ENCODE measurements around the gene C12orf57. TPM values are rescaled to one million over a fixed set of nuclear protein-coding genes. Genes with fewer than 3 reads are reported as not detected.
A peak's percentile ranks its signal among the peaks of the same experiment; 100 is the strongest.

Gene C12orf57
- total RNA-seq, 1 donor from 2014 or later, result 162 TPM

- intact Hi-C loops (cut with DNase I), result loop anchor here (10.0 kb wide), 1 partner anchor 293 kb away; the partner anchor contains the start of gene ZNF384
- DNase-seq (ENCODE audit: low spot score), result no peak
Measured at GRCh38 chr12:6978188-6978587, 34.4 kb downstream of the C12orf57 start.

- intact Hi-C loops (cut with DNase I), result loop anchor here (10.0 kb wide), 1 partner anchor 294 kb away; the partner anchor contains the start of gene ZNF384
- no peak for DNase-seq (ENCODE audit: low spot score)
Measured at GRCh38 chr12:6978611-6979011, 34.8 kb downstream of the C12orf57 start.

- DNase-seq (ENCODE audit: low spot score), result no peak
- intact Hi-C loops (cut with DNase I), result loop anchor here (10.0 kb wide), 1 partner anchor 294 kb away; the partner anchor contains the start of gene ZNF384
Measured at GRCh38 chr12:6979021-6979420, 35.2 kb downstream of the C12orf57 start.

- no peak for DNase-seq (ENCODE audit: low spot score)
- intact Hi-C loops (cut with DNase I), result loop anchor here (10.0 kb wide), 1 partner anchor 295 kb away; the partner anchor contains the start of gene ZNF384
Measured at GRCh38 chr12:6979453-6979852, 35.6 kb downstream of the C12orf57 start.

GRCh38 chr12:6980075-6980474 lies 36.3 kb downstream of the C12orf57 start:
- intact Hi-C loops (cut with DNase I), result no loop called here
- DNase-seq (ENCODE audit: low spot score), result no peak

GRCh38 chr12:6980740-6981139 lies 36.9 kb downstream of the C12orf57 start:
- DNase-seq (ENCODE audit: low spot score), result no peak
- intact Hi-C loops (cut with DNase I), result no loop called here

GRCh38 chr12:6981152-6982052 lies 37.6 kb downstream of the C12orf57 start:
- intact Hi-C loops (cut with DNase I), result no loop called here
- DNase-seq (ENCODE audit: low spot score), result no peak

- intact Hi-C loops (cut with DNase I), result no loop called here
- DNase-seq (ENCODE audit: low spot score), result no peak
Measured at GRCh38 chr12:6982532-6982931, 38.7 kb downstream of the C12orf57 start.

- intact Hi-C loops (cut with DNase I), result no loop called here
Measured at GRCh38 chr12:6987956-6988553, 44.2 kb downstream of the C12orf57 start.

More at GRCh38 chr12:6987956-6988553, 44.2 kb downstream of the C12orf57 start:
- no peak for DNase-seq (ENCODE audit: low spot score)

Small RNAs within 50 kb of the gene (microRNA-seq; reads per million reads assigned to microRNA genes)
- gene MIR141 (4.9 reads per million, percentile 5 among the genes with 10 or more reads in this experiment), gene MIR200C (42.7 reads per million, percentile 47 among the genes with 10 or more reads in this experiment)

Other genes starting within 250 kb of the C12orf57 start
- 0.40 TPM for gene PIANP, start 243.2 kb upstream of the C12orf57 start, total RNA-seq
- 64.7 TPM for gene COPS7A, start 220.0 kb upstream of the C12orf57 start, total RNA-seq
- 135 TPM for gene MLF2, start 190.9 kb upstream of the C12orf57 start, total RNA-seq
- 234 TPM for gene PTMS, start 177.7 kb upstream of the C12orf57 start, total RNA-seq
- gene LAG3, start 171.5 kb upstream of the C12orf57 start, total RNA-seq, result 0.57 TPM
- gene CD4, start 154.5 kb upstream of the C12orf57 start, total RNA-seq, result 3.8 TPM
- 5.7 TPM for gene GPR162, start 122.2 kb upstream of the C12orf57 start, total RNA-seq
- 25.7 TPM for gene P3H3, start 115.6 kb upstream of the C12orf57 start, total RNA-seq
- 9.7 TPM for gene GNB3, start 103.1 kb upstream of the C12orf57 start, total RNA-seq
- gene CDCA3, start 92.7 kb upstream of the C12orf57 start, total RNA-seq, result 0.65 TPM
- gene USP5, start 91.9 kb upstream of the C12orf57 start, total RNA-seq, result 83.5 TPM
- gene TPI1, start 76.5 kb upstream of the C12orf57 start, total RNA-seq, result 657 TPM
- gene SPSB2, start 70.7 kb upstream of the C12orf57 start, total RNA-seq, result 4.5 TPM
- 13.3 TPM for gene LRRC23, start 39.2 kb upstream of the C12orf57 start, total RNA-seq
- 29.7 TPM for gene ENO2, start 29.4 kb upstream of the C12orf57 start, total RNA-seq
- 76.9 TPM for gene ATN1, start 16.1 kb upstream of the C12orf57 start, total RNA-seq
- gene RNU7-1, start 206 bp upstream of the C12orf57 start, total RNA-seq, result not detected
- gene PTPN6, start 7.3 kb downstream of the C12orf57 start, total RNA-seq, result 7.0 TPM
- gene PHB2, start 26.6 kb downstream of the C12orf57 start, total RNA-seq, result 125 TPM
- 32.7 TPM for gene EMG1, start 26.9 kb downstream of the C12orf57 start, total RNA-seq
- gene LPCAT3, start 74.5 kb downstream of the C12orf57 start, total RNA-seq, result 19.7 TPM
- gene C1S, start 116.7 kb downstream of the C12orf57 start, total RNA-seq, result 69.0 TPM
- 96.9 TPM for gene C1R, start 148.4 kb downstream of the C12orf57 start, total RNA-seq
- 10.5 TPM for gene C1RL, start 165.2 kb downstream of the C12orf57 start, total RNA-seq
- gene RBP5, start 184.9 kb downstream of the C12orf57 start, total RNA-seq, result 0.62 TPM
- 5.7 TPM for gene CLSTN3, start 186.3 kb downstream of the C12orf57 start, total RNA-seq
- gene PEX5, start 245.7 kb downstream of the C12orf57 start, total RNA-seq, result 30.3 TPM